ENCODE measurements around the gene RCOR1. TPM values are rescaled to one million over a fixed set of nuclear protein-coding genes. Genes with fewer than 3 reads are reported as not detected.

Gene RCOR1
- total RNA-seq, 2 donors from 2014 or later, result 8.4 to 8.7 TPM

DNA sequence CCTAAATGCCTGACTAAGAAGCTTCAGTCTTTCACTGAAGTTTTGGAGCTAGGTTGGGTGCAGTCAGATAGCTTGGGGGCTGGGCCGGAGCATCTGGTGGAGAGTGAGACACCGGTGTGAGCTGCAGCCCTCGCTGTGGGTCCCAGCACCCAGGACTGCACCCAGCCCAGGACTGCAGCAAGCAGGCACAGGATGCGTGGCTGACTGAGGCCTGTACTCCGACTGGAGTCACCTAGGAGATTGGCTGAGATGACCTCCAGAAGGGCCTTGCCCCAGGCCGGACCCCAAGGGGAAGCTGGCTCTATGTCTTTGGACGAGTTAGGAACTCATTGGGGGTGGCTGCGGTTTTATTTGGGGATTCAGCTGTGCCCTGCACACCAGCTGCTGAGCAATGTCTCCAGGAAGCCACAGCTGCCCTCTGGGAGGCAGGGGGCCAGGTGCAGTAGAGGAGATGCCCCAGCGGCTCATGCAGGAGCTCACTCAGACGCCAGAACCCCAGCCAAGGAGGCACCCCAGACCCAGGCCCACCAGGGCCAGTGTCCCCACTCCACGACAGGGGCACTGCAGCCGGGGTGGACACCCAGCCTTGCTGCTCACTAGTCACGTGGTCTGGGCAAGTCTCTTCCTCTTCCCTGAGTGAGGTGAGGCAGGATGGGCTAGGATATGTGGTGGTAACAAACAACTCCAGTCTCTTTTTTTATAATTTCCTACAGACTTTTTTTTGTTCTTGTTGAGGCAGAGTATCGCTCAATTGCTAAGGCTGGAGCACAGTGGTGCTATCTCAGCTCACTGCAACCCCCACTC, 31.8 kb upstream of the RCOR1 start:
- TF ChIP-seq, protein P1, sequence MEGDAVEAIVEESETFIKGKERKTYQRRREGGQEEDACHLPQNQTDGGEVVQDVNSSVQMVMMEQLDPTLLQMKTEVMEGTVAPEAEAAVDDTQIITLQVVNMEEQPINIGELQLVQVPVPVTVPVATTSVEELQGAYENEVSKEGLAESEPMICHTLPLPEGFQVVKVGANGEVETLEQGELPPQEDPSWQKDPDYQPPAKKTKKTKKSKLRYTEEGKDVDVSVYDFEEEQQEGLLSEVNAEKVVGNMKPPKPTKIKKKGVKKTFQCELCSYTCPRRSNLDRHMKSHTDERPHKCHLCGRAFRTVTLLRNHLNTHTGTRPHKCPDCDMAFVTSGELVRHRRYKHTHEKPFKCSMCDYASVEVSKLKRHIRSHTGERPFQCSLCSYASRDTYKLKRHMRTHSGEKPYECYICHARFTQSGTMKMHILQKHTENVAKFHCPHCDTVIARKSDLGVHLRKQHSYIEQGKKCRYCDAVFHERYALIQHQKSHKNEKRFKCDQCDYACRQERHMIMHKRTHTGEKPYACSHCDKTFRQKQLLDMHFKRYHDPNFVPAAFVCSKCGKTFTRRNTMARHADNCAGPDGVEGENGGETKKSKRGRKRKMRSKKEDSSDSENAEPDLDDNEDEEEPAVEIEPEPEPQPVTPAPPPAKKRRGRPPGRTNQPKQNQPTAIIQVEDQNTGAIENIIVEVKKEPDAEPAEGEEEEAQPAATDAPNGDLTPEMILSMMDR (IDR thresholded peaks at IDR 0.05), result no peak
- H3K27ac ChIP-seq, result no peak overlapping the region

GRCh38 chr14:102565331-102565887, 27.0 kb upstream of the RCOR1 start:
- H3K27me3 ChIP-seq, result no peaks in the 10 kb centered on the region
- no peaks in the 10 kb centered on the region for H3K4me1 ChIP-seq
- no peaks in the 10 kb centered on the region for H3K36me3 ChIP-seq
- H3K9me3 ChIP-seq, result no peaks in the 10 kb centered on the region
- no peak overlapping the region for H3K4me3 ChIP-seq
- DNase-seq (ENCODE audit: low spot score), result no peak
- no peak overlapping the region for H3K27ac ChIP-seq
- TF ChIP-seq, protein P1 (IDR thresholded peaks at IDR 0.05), result no peak

More for the DNA sequence above, 31.8 kb upstream of the RCOR1 start:
- no peaks in the 10 kb centered on the region for H3K9me3 ChIP-seq
- no peak overlapping the region for H3K4me3 ChIP-seq
- no peak for DNase-seq (ENCODE audit: low spot score)
- H3K36me3 ChIP-seq, result no peaks in the 10 kb centered on the region
- H3K4me1 ChIP-seq, result peaks cover 0 to 5% of the 10 kb centered on the region in 2 donors
- H3K27me3 ChIP-seq, result no peaks in the 10 kb centered on the region

- Histone ChIP-seq H3K27ac (no peak overlapping the region), H3K27me3 (no peaks in the 10 kb centered on the region), H3K4me1 (no peaks in the 10 kb centered on the region), H3K9me3 (no peaks in the 10 kb centered on the region), H3K36me3 (no peaks in the 10 kb centered on the region), H3K4me3 (no peak overlapping the region)
- TF ChIP-seq, protein P1 (IDR thresholded peaks at IDR 0.05), result no peak
- no peak for DNase-seq (ENCODE audit: low spot score)
Observed at GRCh38 chr14:102565959-102566358, 26.5 kb upstream of the RCOR1 start.

DNA sequence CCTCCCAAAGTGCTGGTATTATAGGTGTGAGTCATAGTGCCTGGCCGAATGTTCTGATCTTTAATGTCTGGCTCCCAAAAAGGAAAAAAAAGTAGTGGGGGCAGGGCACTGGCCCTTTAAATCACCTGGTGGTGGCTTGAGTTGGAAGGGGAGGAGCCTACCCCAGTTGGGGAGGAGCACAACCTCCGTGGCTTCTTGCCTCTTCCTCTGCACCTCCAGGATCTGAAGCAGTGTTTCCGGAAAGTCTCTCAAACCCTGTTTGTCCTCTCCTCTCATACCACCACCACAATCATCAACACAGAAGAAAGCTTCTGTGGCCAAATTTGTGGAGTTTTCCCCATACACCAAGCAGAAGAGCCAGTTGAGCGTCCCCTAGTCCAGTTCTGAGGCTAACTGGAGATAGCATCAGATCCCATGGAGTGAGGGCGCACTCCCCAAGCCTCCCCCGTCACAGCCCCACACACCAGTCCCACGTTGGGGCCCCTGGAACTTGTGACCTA, 24.3 kb upstream of the RCOR1 start:
- H3K4me1 ChIP-seq, result no peaks in the 10 kb centered on the region
- TF ChIP-seq, protein P1 (IDR thresholded peaks at IDR 0.05), result no peak
- H3K27ac ChIP-seq, result no peak overlapping the region
- no peak overlapping the region for H3K4me3 ChIP-seq
- no peaks in the 10 kb centered on the region for H3K27me3 ChIP-seq
- H3K9me3 ChIP-seq, result no peaks in the 10 kb centered on the region
- DNase-seq (ENCODE audit: low spot score), result no peak
- no peaks in the 10 kb centered on the region for H3K36me3 ChIP-seq

- Histone ChIP-seq H3K27me3 (no peaks in the 10 kb centered on the region), H3K36me3 (no peaks in the 10 kb centered on the region), H3K9me3 (no peaks in the 10 kb centered on the region), H3K4me1 (no peaks in the 10 kb centered on the region), H3K4me3 (no peak overlapping the region), H3K27ac (no peak overlapping the region)
- no peak for DNase-seq (ENCODE audit: low spot score)
- TF ChIP-seq, protein P1 (IDR thresholded peaks at IDR 0.05), result no peak
Observed at GRCh38 chr14:102570334-102570995, 22.0 kb upstream of the RCOR1 start.

All from right atrium auricular region (tissue), 2 donors.